H1 (cell line): Measurements from ENCODE around the gene THRB. TPM values are rescaled to one million over a fixed set of nuclear protein-coding genes. Genes with fewer than 3 reads are reported as not detected.

ENCODE experiments used
- BRCA1 ChIP-seq: IDR thresholded peaks from 2 replicates; pipeline ENCODE4 v1.6.1; 2012; ENCODE audit warnings: low read depth, low read length, improper control_type of control experiment
- CHD1 ChIP-seq: IDR thresholded peaks from 2 replicates; pipeline ENCODE4 v1.6.1; 2012; ENCODE audit warnings: low read depth, low read length, improper control_type of control experiment
- JUN ChIP-seq: IDR thresholded peaks from 2 replicates; pipeline ENCODE4 v1.6.1; 2011; ENCODE audit warnings: low read depth, mild to moderate bottlenecking, improper control_type of control experiment, low read length
- TAF7 ChIP-seq: optimal IDR thresholded peaks from 2 replicates; pipeline ENCODE3; 2011; ENCODE audit warnings: low read depth, mild to moderate bottlenecking, inconsistent platforms, low read length, moderate library complexity, borderline replicate concordance
- TCF12 ChIP-seq: IDR thresholded peaks from 2 replicates; pipeline ENCODE4 v1.6.1; 2011; ENCODE audit warnings: low read depth, mild to moderate bottlenecking, low read length
- YY1 ChIP-seq: IDR thresholded peaks from 2 replicates; pipeline ENCODE4 v1.6.1; 2011; ENCODE audit warnings: low read depth, mild to moderate bottlenecking, low read length
- polyA plus RNA-seq, 7 experiments: library from polyadenylated mRNA; depleted of rRNA in 3 of 7; stranded (reverse) in 5 of 7; unstranded in 2 of 7; fragments of >200 nt in 5 of 7; fragments of 200-250 nt in 2 of 7; gene quantifications; 1 replicate in 5 of 7; 2 replicates in 1 of 7; 4 replicates in 1 of 7; pipeline versions ENCODE4 v1.2.1 to v1.2.3, GENCODE V29; 2011 to 2013; ENCODE audit warnings: missing spikeins in 2 of 7, mixed read lengths in 2 of 7
- total RNA-seq: library from RNA; stranded (reverse); fragmentation: NEBNext Ultra II Directional; extraction: Animal tissue kit (Norgen Biotek cat#: 25700); gene quantifications from 2 replicates; pipeline ENCODE4 v1.2.1, GENCODE V29; 2021
- TF ChIP-seq, protein P1 (sequence below): fragments of 300-600 bp; sonication (generic); IDR thresholded peaks from 2 replicates; pipeline ENCODE4 v1.7.1; 2012; ENCODE audit warnings: low read length, moderate library complexity, mild to moderate bottlenecking, inconsistent platforms; ENCODE audit not compliant: insufficient replicate concordance

The THRB gene
- total and polyA plus RNA-seq, 2 of the 8 experiments (the other 6 are each of a cell fraction or from before 2014, with no cell fraction given) = 0.98 to 3.9 TPM

GRCh38 chr3:24340161-24340560, 154.5 kb downstream of the THRB start (continued):
- TF ChIP-seq, protein P1, sequence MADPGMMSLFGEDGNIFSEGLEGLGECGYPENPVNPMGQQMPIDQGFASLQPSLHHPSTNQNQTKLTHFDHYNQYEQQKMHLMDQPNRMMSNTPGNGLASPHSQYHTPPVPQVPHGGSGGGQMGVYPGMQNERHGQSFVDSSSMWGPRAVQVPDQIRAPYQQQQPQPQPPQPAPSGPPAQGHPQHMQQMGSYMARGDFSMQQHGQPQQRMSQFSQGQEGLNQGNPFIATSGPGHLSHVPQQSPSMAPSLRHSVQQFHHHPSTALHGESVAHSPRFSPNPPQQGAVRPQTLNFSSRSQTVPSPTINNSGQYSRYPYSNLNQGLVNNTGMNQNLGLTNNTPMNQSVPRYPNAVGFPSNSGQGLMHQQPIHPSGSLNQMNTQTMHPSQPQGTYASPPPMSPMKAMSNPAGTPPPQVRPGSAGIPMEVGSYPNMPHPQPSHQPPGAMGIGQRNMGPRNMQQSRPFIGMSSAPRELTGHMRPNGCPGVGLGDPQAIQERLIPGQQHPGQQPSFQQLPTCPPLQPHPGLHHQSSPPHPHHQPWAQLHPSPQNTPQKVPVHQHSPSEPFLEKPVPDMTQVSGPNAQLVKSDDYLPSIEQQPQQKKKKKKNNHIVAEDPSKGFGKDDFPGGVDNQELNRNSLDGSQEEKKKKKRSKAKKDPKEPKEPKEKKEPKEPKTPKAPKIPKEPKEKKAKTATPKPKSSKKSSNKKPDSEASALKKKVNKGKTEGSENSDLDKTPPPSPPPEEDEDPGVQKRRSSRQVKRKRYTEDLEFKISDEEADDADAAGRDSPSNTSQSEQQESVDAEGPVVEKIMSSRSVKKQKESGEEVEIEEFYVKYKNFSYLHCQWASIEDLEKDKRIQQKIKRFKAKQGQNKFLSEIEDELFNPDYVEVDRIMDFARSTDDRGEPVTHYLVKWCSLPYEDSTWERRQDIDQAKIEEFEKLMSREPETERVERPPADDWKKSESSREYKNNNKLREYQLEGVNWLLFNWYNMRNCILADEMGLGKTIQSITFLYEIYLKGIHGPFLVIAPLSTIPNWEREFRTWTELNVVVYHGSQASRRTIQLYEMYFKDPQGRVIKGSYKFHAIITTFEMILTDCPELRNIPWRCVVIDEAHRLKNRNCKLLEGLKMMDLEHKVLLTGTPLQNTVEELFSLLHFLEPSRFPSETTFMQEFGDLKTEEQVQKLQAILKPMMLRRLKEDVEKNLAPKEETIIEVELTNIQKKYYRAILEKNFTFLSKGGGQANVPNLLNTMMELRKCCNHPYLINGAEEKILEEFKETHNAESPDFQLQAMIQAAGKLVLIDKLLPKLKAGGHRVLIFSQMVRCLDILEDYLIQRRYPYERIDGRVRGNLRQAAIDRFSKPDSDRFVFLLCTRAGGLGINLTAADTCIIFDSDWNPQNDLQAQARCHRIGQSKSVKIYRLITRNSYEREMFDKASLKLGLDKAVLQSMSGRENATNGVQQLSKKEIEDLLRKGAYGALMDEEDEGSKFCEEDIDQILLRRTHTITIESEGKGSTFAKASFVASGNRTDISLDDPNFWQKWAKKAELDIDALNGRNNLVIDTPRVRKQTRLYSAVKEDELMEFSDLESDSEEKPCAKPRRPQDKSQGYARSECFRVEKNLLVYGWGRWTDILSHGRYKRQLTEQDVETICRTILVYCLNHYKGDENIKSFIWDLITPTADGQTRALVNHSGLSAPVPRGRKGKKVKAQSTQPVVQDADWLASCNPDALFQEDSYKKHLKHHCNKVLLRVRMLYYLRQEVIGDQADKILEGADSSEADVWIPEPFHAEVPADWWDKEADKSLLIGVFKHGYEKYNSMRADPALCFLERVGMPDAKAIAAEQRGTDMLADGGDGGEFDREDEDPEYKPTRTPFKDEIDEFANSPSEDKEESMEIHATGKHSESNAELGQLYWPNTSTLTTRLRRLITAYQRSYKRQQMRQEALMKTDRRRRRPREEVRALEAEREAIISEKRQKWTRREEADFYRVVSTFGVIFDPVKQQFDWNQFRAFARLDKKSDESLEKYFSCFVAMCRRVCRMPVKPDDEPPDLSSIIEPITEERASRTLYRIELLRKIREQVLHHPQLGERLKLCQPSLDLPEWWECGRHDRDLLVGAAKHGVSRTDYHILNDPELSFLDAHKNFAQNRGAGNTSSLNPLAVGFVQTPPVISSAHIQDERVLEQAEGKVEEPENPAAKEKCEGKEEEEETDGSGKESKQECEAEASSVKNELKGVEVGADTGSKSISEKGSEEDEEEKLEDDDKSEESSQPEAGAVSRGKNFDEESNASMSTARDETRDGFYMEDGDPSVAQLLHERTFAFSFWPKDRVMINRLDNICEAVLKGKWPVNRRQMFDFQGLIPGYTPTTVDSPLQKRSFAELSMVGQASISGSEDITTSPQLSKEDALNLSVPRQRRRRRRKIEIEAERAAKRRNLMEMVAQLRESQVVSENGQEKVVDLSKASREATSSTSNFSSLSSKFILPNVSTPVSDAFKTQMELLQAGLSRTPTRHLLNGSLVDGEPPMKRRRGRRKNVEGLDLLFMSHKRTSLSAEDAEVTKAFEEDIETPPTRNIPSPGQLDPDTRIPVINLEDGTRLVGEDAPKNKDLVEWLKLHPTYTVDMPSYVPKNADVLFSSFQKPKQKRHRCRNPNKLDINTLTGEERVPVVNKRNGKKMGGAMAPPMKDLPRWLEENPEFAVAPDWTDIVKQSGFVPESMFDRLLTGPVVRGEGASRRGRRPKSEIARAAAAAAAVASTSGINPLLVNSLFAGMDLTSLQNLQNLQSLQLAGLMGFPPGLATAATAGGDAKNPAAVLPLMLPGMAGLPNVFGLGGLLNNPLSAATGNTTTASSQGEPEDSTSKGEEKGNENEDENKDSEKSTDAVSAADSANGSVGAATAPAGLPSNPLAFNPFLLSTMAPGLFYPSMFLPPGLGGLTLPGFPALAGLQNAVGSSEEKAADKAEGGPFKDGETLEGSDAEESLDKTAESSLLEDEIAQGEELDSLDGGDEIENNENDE = no peak
- TF ChIP-seq BRCA1 = no peak
- TF ChIP-seq YY1 = no peak
- no peak for TF ChIP-seq CHD1
- TF ChIP-seq TAF7 = no peak
- no peak for TF ChIP-seq JUN
- no peak for TF ChIP-seq TCF12
- TF ChIP-seq, all 59 proteins: peak for 0
